ENCODE measurements around the gene VPS29.
"Not testable (repeated sequence)": the region's sequence is repeated elsewhere in the genome, so short reads cannot be mapped to it uniquely, and the experiment has no call there.

Gene VPS29

GRCh38 chr12:110520876-110521712 is 19.2 kb upstream of the VPS29 start:
- DNase-seq = not testable (repeated sequence)

- not testable (repeated sequence) for DNase-seq
Observed at GRCh38 chr12:110518014-110518413, 16.1 kb upstream of the VPS29 start.

GRCh38 chr12:110516995-110517394 is 15.1 kb upstream of the VPS29 start:
- DNase-seq = no peak

- DNase-seq = no peak
Observed at GRCh38 chr12:110514363-110514762, 12.5 kb upstream of the VPS29 start.

- no peak for DNase-seq
Observed at GRCh38 chr12:110513842-110514241, 11.9 kb upstream of the VPS29 start.

GRCh38 chr12:110508071-110508586 is 6.2 kb upstream of the VPS29 start:
- DNase-seq = no peak

- no peak for DNase-seq
Observed at GRCh38 chr12:110505332-110505731, 3.4 kb upstream of the VPS29 start.

- no peak for DNase-seq
Observed at GRCh38 chr12:110503432-110503831, 1.5 kb upstream of the VPS29 start.

GRCh38 chr12:110501399-110501751 is 536 bp downstream of the VPS29 start:
- DNase-seq = no peak

GRCh38 chr12:110498984-110499706 is 2.8 kb downstream of the VPS29 start:
- DNase-seq = no peak

GRCh38 chr12:110475426-110475825 is 26.5 kb downstream of the VPS29 start:
- no peak for DNase-seq

GRCh38 chr12:110468214-110469048 is 33.5 kb downstream of the VPS29 start, which contains the start of the genes FAM216A and GPN3:
TSS of gene FAM216A (plus strand) at chr12:110468845. CDS start at chr12:110468876, 31 bp downstream.
TSS of gene GPN3 (minus strand) at chr12:110468257. CDS start at chr12:110468203, 54 bp downstream.
- DNase-seq = peak; percentile 98

- no peak for DNase-seq
Observed at GRCh38 chr12:110467847-110468213, 34.1 kb downstream of the VPS29 start.

GRCh38 chr12:110466791-110467190 is 35.1 kb downstream of the VPS29 start:
- no peak for DNase-seq

- DNase-seq = not testable (repeated sequence)
Observed at GRCh38 chr12:110465765-110466164, 36.1 kb downstream of the VPS29 start.

- no peak for DNase-seq
Observed at GRCh38 chr12:110465024-110465423, 36.9 kb downstream of the VPS29 start.

GRCh38 chr12:110461189-110461588 is 40.7 kb downstream of the VPS29 start:
- not testable (repeated sequence) for DNase-seq

GRCh38 chr12:110458756-110459155 is 43.2 kb downstream of the VPS29 start:
- DNase-seq = no peak

GRCh38 chr12:110453569-110454296 is 48.2 kb downstream of the VPS29 start:
- no peak for DNase-seq

- no peak for DNase-seq
Observed at GRCh38 chr12:110451263-110451662, 50.6 kb downstream of the VPS29 start.

- peak; percentile 97 for DNase-seq
Observed at GRCh38 chr12:110449799-110450497, 52.0 kb downstream of the VPS29 start, which contains the start of gene ARPC3. TSS of gene ARPC3 (minus strand) at chr12:110450337. CDS start at chr12:110450260, 77 bp downstream.
